Keratinocyte (primary cell): ENCODE results near the gene MYL7. TPM values are rescaled to one million over a fixed set of nuclear protein-coding genes. Genes with fewer than 3 reads are reported as not detected.

Source experiments
- DNase-seq: peaks from one replicate; pipeline ENCODE4 v3.0.0-alpha.2; 2011; ENCODE audit warnings: low read depth, missing footprints, low spot score
- FAIRE-seq: peaks from 2 replicates; lab custom pipeline; 2011; peaks lifted over from hg19 to GRCh38; lab: Jason Lieb, UNC
- H2AFZ ChIP-seq: 2 replicates; pipeline ENCODE4 v1.6.0; 2012; ENCODE audit warnings: low read length, control low read depth, inconsistent platforms; ENCODE audit not compliant: control insufficient read depth
- H3K27ac ChIP-seq: 2 replicates; pipeline ENCODE4 v1.5.1; 2011; ENCODE audit warnings: low read length; ENCODE audit not compliant: control insufficient read depth, insufficient read depth
- H3K27me3 ChIP-seq: 3 replicates; pipeline ENCODE4 v1.6.0; 2011; ENCODE audit warnings: low read length; ENCODE audit not compliant: control insufficient read depth, insufficient read depth; ENCODE audit errors: extremely low read depth
- H3K36me3 ChIP-seq, 2 experiments: 2 replicates in 1 of 2; 3 replicates in 1 of 2; pipeline ENCODE4 v1.5.1; 2011; ENCODE audit warnings: low read length in 2 of 2, mild to moderate bottlenecking in 1 of 2; ENCODE audit not compliant: control insufficient read depth in 2 of 2, insufficient read depth in 2 of 2; ENCODE audit errors: extremely low read depth in 1 of 2
- H3K4me1 ChIP-seq: 3 replicates; pipeline ENCODE4 v1.5.1; 2011; ENCODE audit warnings: low read length; ENCODE audit not compliant: control insufficient read depth, insufficient read depth; ENCODE audit errors: extremely low read depth
- H3K4me2 ChIP-seq: 3 replicates; pipeline ENCODE4 v1.6.0; 2011; ENCODE audit warnings: low read depth, low read length; ENCODE audit not compliant: control insufficient read depth, insufficient read depth; ENCODE audit errors: extremely low read depth
- H3K4me3 ChIP-seq, 3 experiments: fragments of 200-600 bp in 1 of 3; sonication (generic) in 1 of 3; 2 replicates in 2 of 3; 3 replicates in 1 of 3; pipeline ENCODE4 v1.5.1; 2011 to 2016; ENCODE audit warnings: low read length in 3 of 3, mild to moderate bottlenecking in 3 of 3, control low read depth in 2 of 3, inconsistent platforms in 1 of 3, low read depth in 1 of 3, mixed read lengths in 1 of 3, mixed run types in 1 of 3, moderate library complexity in 1 of 3; ENCODE audit not compliant: control insufficient read depth in 2 of 3, insufficient read depth in 2 of 3; ENCODE audit errors: extremely low read depth in 1 of 3
- H3K79me2 ChIP-seq: 2 replicates; pipeline ENCODE4 v1.6.0; 2012; ENCODE audit warnings: low read length; ENCODE audit not compliant: control insufficient read depth, insufficient read depth
- H3K9ac ChIP-seq: 3 replicates; pipeline ENCODE4 v1.6.0; 2011; ENCODE audit warnings: low read length; ENCODE audit not compliant: control insufficient read depth, insufficient read depth; ENCODE audit errors: extremely low read depth
- H3K9me1 ChIP-seq: 3 replicates; pipeline ENCODE4 v1.6.0; 2011; ENCODE audit warnings: low read length; ENCODE audit not compliant: control insufficient read depth, insufficient read depth; ENCODE audit errors: extremely low read depth
- H3K9me3 ChIP-seq: 2 replicates; pipeline ENCODE4 v1.5.1; 2012; ENCODE audit warnings: low read depth, low read length; ENCODE audit not compliant: control insufficient read depth
- H4K20me1 ChIP-seq: 3 replicates; pipeline ENCODE4 v1.6.0; 2011; ENCODE audit warnings: low read length; ENCODE audit not compliant: control insufficient read depth, insufficient read depth; ENCODE audit errors: extremely low read depth
- EZH2 ChIP-seq: IDR thresholded peaks from one replicate; pipeline ENCODE4 v1.6.1; 2012; ENCODE audit warnings: inconsistent platforms, mild to moderate bottlenecking, low read length, moderate library complexity
- dilution Hi-C: fragments of 300-500 bp; cut with MboI; formaldehyde crosslinking; loops from one replicate; pipeline ENCODE4 v1.7.0; 2020; ENCODE audit warnings: low sequenced_read_pairs; ENCODE audit not compliant: extremely low pct_ligation_motif_present
- polyA plus RNA-seq, 5 experiments: library from polyadenylated mRNA; depleted of rRNA in 3 of 5; stranded (reverse) in 3 of 5; stranded (forward) in 1 of 5; unstranded in 1 of 5; fragments of >200 nt; gene quantifications; 1 replicate in 1 of 5; 2 replicates in 3 of 5; 3 replicates in 1 of 5; pipeline versions ENCODE4 v1.2.1 to v1.2.3, GENCODE V29; 2011 to 2012; ENCODE audit warnings: missing spikeins in 2 of 5, low read depth in 1 of 5, low replicate concordance in 1 of 5
- TF ChIP-seq, protein P1 (sequence below), 3 experiments: IDR thresholded peaks in 1 of 3; conservative IDR thresholded peaks in 1 of 3; optimal IDR thresholded peaks in 1 of 3; 2 replicates in 2 of 3; 3 replicates in 1 of 3; pipeline versions ENCODE3 to v1.5.1; 2011; ENCODE audit warnings: low read length in 3 of 3, mild to moderate bottlenecking in 3 of 3, moderate library complexity in 2 of 3, control low read depth in 1 of 3, inconsistent platforms in 1 of 3; ENCODE audit not compliant: insufficient read depth in 2 of 3; ENCODE audit errors: extremely low read depth in 1 of 3

Gene MYL7
- polyA plus RNA-seq, 1 donor (not counting 4 experiments of a cell fraction or from before 2014, with no cell fraction given), result 0.59 TPM

DNA sequence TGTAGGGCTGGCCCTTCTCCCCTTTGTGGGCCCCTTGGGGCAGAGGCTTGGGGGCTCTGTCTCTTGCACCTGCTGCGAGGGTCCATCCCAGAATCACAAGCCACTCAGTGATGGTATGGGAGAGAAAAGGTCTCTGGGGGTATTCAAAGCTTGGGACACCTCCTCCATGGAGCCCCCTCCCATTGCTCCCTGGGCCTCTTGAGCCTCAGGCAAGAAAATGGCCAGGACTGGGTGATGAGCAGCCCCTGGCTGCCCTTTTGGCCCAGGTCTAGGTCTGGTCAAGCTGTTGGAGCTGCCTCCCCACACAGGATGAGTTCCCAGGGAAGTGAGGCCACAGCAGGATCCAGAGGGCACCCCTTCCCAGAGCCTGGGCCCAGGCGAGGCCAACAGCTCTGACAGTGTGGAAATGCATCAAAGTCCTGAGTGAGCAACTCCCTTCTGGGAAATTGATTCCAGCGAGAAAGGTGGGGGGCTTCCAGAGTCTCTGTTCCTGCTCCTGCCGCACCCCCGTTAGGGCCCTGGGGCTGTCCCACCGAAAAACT, 3.4 kb upstream of the MYL7 start:
- Histone ChIP-seq H3K9me3 (no peaks in the 10 kb centered on the region), H3K36me3 (no peaks in the 10 kb centered on the region), H2AFZ (no peak overlapping the region), H3K4me2 (no peak overlapping the region), H4K20me1 (no peaks in the 10 kb centered on the region), H3K9ac (no peak overlapping the region), H3K4me3 (no peak overlapping the region), H3K9me1 (no peaks in the 10 kb centered on the region), H3K27me3 (peaks cover 29% of the 10 kb centered on the region), H3K4me1 (peaks cover 3% of the 10 kb centered on the region), H3K27ac (no peak overlapping the region), H3K79me2 (no peaks in the 10 kb centered on the region)
- dilution Hi-C loops, result no loop called here
- FAIRE-seq (no peak), DNase-seq (no peak)
- no peak for TF ChIP-seq EZH2
- TF ChIP-seq, protein P1, sequence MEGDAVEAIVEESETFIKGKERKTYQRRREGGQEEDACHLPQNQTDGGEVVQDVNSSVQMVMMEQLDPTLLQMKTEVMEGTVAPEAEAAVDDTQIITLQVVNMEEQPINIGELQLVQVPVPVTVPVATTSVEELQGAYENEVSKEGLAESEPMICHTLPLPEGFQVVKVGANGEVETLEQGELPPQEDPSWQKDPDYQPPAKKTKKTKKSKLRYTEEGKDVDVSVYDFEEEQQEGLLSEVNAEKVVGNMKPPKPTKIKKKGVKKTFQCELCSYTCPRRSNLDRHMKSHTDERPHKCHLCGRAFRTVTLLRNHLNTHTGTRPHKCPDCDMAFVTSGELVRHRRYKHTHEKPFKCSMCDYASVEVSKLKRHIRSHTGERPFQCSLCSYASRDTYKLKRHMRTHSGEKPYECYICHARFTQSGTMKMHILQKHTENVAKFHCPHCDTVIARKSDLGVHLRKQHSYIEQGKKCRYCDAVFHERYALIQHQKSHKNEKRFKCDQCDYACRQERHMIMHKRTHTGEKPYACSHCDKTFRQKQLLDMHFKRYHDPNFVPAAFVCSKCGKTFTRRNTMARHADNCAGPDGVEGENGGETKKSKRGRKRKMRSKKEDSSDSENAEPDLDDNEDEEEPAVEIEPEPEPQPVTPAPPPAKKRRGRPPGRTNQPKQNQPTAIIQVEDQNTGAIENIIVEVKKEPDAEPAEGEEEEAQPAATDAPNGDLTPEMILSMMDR (optimal IDR thresholded peaks at IDR 0.05 in 1 of 3, IDR thresholded peaks at IDR 0.05 in 1 of 3, conservative IDR thresholded peaks at IDR 0.05 in 1 of 3; ENCODE audit: extremely low read depth in 1 of 3, insufficient read depth in 2 of 3, low read length in 3 of 3), result no peak

DNA sequence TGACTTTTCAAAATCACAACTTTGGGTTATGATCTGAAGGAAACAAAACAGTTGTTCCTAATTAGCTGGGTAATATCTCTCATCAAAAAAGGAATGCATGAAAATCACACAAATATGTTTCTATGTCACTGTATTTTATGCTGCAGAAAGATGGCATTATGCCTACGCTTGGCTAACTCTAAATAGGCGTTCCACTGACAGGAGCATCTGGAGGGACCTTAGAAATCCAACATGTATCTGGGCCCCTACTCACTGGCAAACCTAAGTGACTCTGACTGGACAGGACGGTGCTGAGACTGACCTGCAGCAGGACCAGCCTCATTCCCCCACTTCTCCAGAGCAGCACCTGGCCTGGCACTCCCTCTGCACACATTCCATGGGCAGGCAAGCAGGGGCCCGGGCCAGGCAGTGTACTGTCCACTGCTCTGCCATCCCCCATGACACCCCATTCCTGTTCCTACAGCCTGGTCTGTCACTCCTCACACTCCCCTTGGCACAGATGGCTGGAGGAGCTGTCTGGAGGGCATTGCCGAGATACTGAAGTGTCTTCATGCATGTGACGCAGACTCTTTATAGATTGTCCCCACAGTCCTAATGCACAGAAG, 2.6 kb upstream of the MYL7 start:
- TF ChIP-seq EZH2, result no peak
- TF ChIP-seq, protein P1 (optimal IDR thresholded peaks at IDR 0.05 in 1 of 3, IDR thresholded peaks at IDR 0.05 in 1 of 3, conservative IDR thresholded peaks at IDR 0.05 in 1 of 3; ENCODE audit: extremely low read depth in 1 of 3, insufficient read depth in 2 of 3, low read length in 3 of 3), result no peak
- H3K4me1 ChIP-seq, result peaks cover 3% of the 10 kb centered on the region

More for the DNA sequence above, 2.6 kb upstream of the MYL7 start:
- H3K27me3 ChIP-seq, result peaks cover 26% of the 10 kb centered on the region
- H3K4me3 ChIP-seq, result no peak overlapping the region
- no peaks in the 10 kb centered on the region for H3K36me3 ChIP-seq
- H2AFZ ChIP-seq, result no peak overlapping the region
- DNase-seq, result no peak
- dilution Hi-C loops, result no loop called here
- no peaks in the 10 kb centered on the region for H3K9me1 ChIP-seq
- no peaks in the 10 kb centered on the region for H3K9me3 ChIP-seq
- FAIRE-seq, result no peak
- H3K79me2 ChIP-seq, result no peaks in the 10 kb centered on the region
- no peaks in the 10 kb centered on the region for H4K20me1 ChIP-seq
- no peak overlapping the region for H3K27ac ChIP-seq
- no peak overlapping the region for H3K4me2 ChIP-seq
- H3K9ac ChIP-seq, result no peak overlapping the region
